Body of pancreas (tissue), 4 donors: ENCODE results near the gene PIAS2.

Experiments
- POLR2A ChIP-seq, 3 donors: fragments of 450-650 bp; IDR thresholded peaks; one replicate each; pipeline ENCODE4 v1.6.1; 2016; ENCODE audit warnings: antibody characterized with exemption in 3 of 3, mild to moderate bottlenecking in 2 of 3
- TF ChIP-seq, protein P1 (sequence below), 7 experiments: fragments of 450-650 bp in 4 of 7; fragments of 200-600 bp in 3 of 7; sonication (generic) in 3 of 7; IDR thresholded peaks; one replicate each; pipeline ENCODE4 v1.5.1; 2016 to 2019; ENCODE audit warnings: antibody characterized with exemption in 7 of 7

DNA sequence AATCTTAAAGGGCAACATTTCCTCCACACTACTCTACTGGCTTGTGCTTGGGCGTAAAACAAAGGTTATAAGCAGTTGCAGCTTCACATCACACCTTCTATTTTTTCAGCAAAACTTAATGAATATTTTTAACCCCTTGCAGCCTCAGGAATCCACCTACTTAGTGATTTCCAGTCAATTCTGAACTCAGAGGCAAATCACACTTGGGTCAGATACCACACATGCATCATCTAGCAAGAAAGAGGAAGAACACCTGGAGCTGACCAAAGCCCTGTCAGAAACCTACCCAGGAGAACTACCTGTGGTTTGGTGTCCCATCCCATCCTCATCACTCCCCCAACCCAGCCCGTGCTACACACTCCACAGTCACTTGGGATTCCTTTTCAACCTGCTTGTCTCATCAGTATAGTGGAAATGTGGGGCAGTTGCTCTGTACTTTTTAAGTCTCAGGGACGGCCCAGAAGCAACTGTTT, 25.5 kb downstream of the PIAS2 start:
- TF ChIP-seq POLR2A (IDR thresholded peaks at IDR 0.05) = no peak
- TF ChIP-seq, protein P1, sequence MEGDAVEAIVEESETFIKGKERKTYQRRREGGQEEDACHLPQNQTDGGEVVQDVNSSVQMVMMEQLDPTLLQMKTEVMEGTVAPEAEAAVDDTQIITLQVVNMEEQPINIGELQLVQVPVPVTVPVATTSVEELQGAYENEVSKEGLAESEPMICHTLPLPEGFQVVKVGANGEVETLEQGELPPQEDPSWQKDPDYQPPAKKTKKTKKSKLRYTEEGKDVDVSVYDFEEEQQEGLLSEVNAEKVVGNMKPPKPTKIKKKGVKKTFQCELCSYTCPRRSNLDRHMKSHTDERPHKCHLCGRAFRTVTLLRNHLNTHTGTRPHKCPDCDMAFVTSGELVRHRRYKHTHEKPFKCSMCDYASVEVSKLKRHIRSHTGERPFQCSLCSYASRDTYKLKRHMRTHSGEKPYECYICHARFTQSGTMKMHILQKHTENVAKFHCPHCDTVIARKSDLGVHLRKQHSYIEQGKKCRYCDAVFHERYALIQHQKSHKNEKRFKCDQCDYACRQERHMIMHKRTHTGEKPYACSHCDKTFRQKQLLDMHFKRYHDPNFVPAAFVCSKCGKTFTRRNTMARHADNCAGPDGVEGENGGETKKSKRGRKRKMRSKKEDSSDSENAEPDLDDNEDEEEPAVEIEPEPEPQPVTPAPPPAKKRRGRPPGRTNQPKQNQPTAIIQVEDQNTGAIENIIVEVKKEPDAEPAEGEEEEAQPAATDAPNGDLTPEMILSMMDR (IDR thresholded peaks at IDR 0.05) = no peak
